HG02763 (cell line): Measurements from ENCODE around the gene ZSCAN26.
"Not testable (repeated sequence)": the region's sequence is repeated elsewhere in the genome, so short reads cannot be mapped to it uniquely, and the experiment has no call there.

Source experiments
- ATAC-seq: cut with Tn5 transposase; IDR thresholded peaks from one replicate; pipeline ENCODE4 v1.9.1; 2021; ENCODE audit warnings: mild to moderate bottlenecking, moderate library complexity; ENCODE audit not compliant: unreplicated experiment

The ZSCAN26 gene

DNA sequence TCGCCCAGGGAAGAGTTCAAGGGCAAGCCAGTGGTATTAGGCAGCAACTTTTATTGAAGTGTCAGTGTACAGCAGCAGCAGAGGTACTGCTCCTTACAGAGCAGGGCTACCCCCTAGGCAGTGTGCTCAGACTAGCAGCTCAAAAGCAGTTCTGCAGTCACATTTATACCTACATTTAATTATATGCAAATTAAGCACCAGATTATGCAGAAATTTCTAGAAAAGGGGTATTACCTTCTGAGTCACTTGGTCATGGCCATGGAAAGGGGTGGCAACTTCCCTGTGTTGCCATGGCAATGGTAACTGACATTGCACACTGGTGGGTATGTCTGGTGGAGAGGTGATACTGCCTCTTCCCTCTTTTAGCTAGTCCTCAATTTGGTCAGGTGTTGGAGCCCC, 12.8 kb upstream of the ZSCAN26 start:
- ATAC-seq: no peak

DNA sequence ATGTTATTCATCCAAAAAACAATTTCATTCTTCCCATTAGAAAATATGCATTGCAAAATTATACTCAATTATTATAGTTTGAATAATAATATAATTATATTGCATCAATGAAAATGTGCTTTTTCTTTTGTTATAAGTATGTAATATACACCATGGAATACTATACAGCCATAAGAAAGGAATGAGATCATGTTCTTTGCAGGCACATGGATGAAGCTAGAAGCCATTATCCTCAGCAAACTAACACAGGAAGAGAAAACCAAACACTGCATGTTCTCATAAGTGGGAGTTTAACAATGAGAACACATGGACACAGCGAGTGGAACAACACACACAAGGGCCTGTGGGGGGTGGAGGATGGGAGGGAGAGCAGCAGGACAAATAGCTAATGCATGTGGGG, 9.9 kb upstream of the ZSCAN26 start:
- ATAC-seq: no peak

DNA sequence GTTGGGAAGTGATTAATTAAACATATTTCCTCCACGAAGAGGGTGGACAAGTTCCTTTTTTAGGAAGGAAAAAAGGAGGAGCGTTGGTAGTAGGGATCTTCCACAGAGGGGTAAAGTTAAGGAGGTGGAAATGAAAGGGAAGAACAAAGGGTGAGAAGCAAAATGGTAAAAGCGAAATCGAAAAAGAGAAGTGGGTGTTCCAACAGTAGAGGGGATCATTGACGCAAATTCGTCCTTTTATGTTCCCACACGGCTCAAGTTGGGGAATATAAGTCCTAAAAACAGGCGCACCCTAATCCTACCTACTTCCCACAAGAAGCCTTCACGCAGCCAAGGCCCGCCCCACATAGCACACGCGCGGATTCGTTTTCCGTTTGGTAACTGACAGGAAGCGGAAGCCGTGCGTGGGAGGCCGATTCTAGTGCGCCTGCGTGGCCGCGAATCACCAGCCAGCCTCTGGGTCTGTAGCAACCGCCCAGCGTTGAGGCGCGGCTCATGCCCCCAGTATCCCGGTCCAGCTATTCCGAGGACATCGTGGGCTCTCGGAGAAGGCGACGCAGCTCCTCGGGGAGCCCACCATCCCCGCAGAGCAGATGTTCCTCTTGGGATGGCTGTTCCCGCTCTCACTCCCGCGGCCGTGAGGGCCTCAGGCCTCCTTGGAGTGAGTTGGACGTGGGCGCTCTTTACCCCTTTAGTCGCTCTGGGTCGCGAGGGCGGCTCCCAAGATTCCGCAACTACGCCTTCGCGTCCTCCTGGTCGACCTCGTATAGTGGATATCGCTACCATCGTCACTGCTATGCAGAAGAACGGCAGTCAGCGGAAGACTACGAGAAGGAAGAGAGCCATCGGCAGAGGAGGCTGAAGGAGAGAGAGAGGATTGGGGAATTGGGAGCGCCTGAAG, 7.8 kb upstream of the ZSCAN26 start, which contains the start of gene NKAPL:
TSS of gene NKAPL (plus strand) at position 421 of the 901 bp plus-strand sequence. CDS start at position 496, 75 bp downstream.
- no peak for ATAC-seq

DNA sequence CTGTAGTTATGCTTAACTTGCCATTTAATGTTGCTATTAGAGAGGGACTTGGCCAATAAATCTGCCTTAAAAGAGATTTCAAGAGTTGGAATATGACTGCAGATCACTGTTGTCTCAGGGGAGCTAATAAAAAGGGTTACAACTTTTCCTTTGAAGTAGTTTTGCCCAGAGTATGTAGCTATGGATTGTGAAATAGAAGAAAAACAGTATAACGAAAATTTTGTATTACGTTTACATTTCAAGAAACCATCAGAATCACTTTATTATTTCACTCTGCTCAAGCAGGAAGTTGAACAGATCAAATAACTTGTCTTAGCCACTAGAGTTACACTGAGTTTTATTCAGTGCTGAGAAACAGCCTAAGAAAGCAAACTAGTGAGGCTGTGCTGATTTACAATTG, 3.0 kb upstream of the ZSCAN26 start:
- ATAC-seq: no peak

DNA sequence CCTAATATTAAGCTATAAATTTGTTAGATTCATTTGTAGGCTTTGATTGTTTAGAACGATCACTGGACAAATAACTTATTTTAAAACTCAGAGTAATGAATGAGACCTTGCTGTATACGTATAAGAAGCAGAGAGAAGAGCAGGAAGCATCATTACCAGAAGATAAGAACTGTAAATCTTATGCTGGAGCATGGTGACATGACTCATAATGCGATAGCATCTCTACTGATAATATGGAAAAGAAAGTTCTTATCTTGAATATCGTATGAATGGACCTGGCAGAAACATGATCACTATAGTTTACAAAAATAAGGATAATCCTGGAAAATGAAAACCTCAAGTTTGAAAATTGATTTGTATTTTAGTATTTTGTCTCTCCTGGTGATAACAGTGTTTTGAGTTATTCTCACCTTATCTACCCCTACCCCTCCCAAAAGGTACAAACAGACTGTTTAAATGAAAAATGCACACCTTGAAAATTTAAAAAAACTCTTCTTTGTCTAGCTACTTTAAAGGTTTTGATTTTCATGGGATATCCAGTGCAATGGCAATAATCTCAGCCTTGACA, 2.0 kb upstream of the ZSCAN26 start:
- no peak for ATAC-seq

DNA sequence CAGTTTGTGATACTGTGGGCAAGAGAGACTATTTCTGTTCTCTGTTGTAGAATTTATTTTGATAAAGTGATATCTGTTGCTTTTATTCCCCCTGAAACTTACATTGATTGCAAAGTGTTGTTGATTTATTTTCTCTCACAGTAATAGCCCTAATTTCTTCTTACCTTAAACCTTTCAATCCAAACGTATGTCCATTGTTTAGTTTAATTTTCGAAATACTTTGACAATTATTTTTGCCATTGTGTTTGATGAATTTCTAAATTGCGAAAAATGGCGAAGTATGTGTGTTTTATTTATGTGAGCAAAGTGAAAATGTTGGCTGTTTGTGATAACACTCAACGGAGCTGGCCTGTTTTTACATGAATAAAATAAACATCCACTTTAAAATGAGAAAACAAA, 381 bp upstream of the ZSCAN26 start:
- no peak for ATAC-seq

DNA sequence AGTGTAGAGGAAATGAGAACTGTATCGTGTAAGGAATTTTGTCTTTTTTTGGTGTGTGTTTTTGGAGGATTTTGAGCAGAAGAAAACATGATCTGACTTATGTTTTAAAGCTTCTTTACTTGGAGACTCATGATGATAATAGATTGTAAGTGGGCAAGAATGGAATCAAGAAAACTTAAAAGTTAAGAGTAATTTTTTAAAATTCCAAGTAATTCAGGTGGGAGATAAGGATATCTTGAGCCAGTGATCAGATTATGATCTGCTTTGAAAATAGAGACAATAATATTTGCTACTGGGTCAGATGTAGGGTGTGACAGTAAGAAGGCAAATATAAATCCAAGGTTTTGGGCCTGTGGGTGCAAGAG, 734 bp downstream of the ZSCAN26 start:
- no peak for ATAC-seq

DNA sequence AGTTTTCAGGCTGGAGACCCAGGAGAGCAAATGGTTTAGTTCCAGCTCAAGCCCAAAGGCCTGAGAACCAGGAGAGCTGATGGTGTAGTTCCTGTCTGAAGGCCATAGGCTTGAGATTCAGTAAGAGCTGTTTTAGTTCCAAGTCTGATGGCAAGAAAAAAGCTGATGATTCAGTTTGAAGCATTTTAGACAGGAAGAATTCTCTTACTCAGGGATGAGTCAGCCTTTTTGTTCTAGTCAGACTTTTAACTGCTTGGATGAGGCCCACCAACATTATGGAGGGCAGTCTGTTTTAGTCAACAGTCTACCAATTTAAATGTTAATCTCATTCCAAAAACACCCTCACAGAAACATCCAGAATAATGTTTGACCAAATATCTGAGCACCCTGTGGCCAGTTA, 2.5 kb downstream of the ZSCAN26 start:
- no peak for ATAC-seq

DNA sequence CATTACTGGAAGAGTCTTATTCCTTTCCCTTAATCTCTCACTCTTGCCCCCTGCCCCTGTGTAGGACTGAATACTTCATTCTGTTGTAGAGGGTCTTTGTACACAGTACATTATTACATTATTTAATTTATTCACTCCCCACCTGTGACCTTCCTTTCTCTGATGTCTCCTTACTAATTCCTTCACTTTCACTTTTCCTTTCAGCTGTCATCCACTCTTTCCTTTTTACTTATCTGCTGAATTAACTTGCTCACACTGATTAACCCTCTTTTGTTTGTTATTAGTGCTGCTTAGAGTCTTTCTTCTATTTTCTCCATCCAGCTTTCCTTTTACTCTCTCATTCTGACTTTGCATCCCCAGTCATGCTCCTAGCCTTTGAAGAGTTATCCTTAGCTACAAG, 7.9 kb downstream of the ZSCAN26 start:
- no peak for ATAC-seq

DNA sequence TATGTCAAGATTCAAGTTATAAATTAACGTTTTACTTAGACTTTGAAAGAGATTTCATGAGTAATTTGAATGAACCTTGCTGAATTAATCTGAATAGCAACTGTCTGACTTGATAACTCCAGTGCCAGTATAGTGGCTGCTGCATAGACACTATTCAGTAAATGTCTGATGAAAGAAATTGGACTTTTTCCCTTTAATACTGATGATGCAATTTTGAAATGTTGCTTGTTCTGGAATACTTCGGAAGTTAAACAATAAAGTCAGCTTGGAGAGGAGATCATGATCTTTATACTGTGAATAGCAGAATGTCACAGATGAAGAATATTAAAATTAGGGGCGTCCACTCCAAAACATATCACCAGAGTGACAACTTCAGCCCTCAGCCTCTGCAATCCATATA, 10.8 kb downstream of the ZSCAN26 start:
- no peak for ATAC-seq

DNA sequence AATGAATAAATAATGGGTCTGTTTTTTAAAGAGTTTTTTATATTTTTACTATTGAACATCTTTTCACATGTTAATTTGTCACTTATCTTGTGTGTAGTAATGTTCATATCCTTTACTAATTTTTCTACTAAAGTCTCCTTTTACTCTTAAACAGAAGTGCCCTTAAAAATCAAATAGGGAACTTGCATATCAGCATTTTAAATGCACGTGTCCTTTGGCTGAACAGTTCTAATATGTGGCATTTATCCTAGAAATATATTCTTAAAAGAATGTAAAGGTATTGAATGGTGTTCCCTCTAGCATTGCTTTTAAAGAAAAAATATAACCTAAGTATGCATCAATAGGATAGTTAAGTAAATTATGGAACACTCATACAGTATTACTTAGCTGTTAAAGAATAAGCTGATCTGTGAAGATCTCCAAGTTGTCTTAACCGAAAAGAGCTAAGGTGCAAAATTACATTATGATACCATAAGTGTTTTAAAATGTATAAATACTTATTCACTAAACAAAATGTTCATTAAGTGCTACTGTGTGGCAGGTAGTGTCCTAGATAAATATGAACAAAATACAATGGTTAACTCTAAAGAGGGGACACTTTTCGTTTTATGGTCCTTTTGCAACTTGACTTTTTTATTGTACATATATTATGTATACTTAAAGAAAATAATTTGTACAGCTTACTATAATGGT, 13.8 kb downstream of the ZSCAN26 start:
- ATAC-seq: no peak

DNA sequence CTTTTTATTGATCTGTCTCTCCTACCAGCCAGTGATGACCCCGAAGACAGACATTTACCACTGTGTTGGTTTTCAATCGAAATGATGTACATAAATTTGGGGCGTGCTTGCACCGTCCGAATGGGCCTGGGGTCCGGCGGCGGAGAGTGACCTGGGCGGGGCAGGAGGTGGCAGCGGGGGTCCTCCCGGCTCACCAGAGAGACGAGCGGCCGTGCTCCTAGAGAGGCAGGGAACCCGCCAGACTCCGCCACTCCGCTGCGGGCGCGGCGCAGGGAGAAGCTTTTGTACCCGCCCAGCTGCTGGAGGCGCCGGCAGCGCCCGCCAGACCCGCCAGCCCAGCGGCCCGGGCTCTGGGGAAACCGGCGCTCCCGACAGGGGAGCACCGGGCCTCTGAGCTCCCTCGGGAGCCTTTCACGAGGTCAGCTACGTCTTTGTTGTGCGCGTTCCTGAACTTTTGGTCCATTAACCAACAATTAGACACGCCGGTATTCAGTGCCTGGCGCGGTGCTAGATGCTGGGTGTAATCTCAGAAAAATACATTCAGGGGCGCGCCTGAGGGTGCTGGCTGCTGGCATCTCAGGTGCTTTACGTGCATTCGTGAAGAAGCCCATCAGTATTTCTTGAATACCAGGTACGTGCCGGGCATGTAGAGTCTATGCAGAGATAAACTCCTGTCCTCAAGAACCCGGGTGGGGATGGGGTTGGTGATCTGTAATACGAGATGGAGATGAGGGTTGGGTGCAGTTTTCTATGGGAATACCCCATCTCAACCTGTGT, 14.5 kb downstream of the ZSCAN26 start, which contains the start of gene PGBD1:
TSS of gene PGBD1 (plus strand) at position 285 of the 777 bp plus-strand sequence. CDS start 2,242 bp downstream, outside the sequence.
- ATAC-seq: peak; percentile 90

DNA sequence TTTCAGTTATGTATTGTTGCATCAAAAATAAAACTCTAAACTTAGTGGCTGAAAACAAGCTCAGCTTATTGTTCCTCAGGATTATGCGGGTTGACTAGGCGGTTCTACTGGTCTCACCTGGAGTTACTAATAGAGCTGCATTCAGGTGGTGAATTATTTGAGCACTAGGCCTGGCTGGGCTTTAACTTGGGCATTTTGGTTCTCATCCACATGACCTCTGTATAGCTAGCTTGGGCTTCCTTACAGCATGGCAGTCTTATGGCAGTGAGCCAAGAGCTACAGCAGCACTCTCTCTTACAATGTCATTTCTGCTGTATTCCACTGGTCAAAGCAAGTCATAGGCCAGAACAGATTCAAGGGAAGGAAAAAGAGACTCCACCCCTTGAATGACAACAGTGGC, 16.0 kb downstream of the ZSCAN26 start:
- ATAC-seq: no peak

DNA sequence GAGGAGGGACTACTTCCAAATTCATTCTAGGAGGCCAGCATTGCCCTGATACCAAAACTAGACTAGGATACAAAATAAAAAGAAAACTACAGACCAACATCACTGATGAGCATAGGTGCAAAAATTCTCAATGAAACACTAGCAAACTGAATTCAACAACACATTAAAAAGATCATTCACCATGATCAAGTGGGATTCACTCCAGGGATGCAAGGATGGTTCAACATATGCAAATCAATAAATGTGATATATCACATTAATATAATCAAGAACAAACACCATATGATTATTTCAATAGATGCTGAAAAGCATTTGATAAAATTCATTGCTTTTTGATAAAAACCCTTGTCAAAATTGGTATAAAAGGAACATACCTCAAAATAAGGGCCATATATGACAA, 24.6 kb downstream of the ZSCAN26 start:
- ATAC-seq: no peak

DNA sequence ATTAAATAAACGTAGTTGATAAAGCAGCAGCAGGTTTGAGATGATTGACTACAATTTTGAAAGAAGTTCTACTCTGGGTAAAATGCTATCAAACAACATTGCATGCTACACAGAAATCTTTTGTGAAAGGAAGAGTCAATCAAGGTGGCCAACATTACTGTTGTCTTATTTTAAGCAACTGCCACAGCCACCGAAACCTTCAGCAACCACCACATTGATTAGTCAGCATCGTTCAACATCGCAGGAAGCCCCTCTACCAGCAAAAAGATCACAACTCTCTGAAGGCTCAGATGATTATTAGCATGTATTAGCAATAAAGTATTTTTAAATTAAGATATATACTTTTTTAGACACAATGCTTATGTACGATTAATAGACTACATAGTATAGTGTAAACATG, 28.4 kb downstream of the ZSCAN26 start:
- no peak for ATAC-seq

DNA sequence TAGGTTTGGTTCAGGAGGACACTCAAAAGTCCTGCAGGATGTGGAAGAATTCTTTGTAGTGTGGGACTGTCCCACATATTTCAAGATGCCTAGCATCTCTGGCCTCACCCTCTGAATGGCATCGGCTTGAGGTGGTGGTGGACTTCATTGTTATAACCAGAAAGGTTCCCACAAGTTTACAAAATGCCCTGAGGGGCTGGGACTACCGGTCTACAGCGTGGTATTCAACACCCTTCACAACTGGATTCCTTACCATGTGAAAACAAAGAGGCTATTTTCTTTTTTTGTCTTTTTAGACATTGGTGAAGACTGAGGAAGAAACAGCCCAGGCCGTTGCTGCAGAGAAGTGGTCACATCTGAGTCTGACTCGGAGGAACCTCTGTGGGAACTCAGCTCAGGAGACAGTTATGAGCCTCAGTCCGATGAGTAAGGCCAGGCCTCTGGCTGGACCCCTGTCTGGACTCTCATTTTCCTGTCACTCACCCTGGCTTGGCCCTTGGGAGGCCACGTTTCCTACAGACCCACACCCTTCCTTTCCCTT, 29.6 kb downstream of the ZSCAN26 start:
- ATAC-seq: no peak

DNA sequence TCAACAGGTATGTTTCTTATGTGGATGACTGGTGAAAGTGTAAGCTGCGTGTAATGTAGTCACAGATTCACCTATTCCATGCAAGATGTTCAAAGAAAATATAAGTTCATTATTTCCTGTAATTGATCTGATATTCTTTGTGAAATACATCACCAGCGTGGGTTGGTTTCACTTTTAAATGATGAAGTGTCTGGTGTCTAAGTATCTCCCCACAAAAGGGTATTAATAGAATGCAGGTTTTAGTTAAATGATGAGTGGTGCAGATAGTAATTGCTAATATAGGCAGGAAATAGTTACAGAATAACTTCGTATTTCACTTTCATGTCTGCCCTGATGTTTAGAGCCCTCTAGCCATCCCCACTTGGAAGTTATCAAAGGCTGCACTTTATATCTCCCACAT, 36.6 kb downstream of the ZSCAN26 start:
- ATAC-seq: peak; percentile 66

DNA sequence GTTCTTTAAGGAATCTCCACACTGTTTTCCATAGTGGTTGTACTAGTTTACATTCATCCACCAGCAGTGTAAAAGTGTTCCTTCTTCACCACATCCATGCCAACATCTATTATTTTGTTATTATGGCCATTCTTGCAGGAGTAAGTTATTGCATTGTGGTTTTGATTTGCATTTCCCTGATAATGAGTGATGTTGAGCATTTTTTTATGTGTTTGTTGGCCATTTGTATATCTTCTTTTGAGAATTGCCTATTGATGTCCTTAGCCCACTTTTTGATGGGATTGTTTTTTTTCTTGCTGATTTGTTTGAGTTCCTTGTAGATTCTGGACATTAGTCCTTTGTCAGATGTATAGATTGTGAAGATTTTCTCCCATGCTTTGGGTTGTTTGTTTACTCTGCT, 39.4 kb downstream of the ZSCAN26 start:
- not testable (repeated sequence) for ATAC-seq

DNA sequence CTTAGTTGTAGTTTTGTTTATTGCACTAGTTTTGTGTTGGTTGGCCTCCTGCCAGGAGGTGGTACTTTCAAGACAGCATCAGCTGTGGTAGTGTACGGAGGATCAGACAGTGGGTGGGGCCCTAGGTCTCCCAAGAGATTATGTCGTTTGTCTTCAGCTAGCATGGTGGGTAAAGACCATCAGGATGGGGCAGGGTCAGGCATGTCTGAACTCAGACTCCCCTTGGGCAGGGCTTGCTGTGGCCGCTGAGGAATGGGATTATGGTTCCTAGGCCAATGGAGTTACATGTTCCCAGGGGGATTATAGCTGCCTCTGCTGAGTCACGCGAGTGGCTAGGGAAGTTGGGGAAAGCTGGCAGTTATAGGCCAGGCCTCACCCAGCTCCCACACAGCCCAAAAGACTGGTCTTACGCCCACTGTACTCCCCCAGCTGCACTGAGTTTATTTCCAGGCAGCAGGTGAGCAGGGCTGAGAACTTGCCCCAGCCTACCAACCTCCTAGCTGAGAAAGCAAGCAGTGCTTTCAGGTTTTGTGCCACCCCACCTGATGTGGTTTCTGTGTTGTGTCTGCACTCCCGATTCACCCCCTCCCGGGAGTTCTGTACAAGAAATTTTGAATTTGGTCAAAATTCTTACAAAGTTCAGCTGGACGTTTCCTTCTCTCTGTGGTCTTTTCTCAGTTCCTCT, 44.3 kb downstream of the ZSCAN26 start:
- no peak for ATAC-seq

DNA sequence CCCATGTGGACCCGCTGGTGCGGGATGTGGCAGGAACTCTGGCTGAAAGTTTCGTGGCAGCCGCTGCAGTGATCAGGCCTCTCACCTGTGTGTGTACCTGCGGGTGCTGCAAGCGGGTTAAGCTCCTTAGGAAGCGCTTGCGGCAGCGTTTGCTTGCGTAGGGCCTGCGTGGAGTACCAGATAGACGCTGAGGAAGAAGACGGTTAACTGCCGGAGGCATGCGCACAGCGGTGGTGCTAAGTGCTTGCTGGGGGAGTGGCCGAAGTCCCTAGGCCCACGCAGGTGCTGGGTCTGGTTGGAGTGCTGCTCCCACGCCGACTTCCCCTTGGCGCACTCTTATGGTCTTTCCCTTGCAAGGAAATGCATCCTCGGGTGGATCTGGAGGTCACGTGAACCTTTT, 46.0 kb downstream of the ZSCAN26 start:
- no peak for ATAC-seq
